ENCODE measurements around the gene PGAP2. TPM values are rescaled to one million over a fixed set of nuclear protein-coding genes. Genes with fewer than 3 reads are reported as not detected.

PGAP2 gene
- total RNA-seq, 1 donor, result 8.2 TPM

GRCh38 chr11:3865388-3866193 lies 57.2 kb downstream of the PGAP2 start:
- no peak for TF ChIP-seq CTCF (IDR thresholded peaks at IDR 0.05; ENCODE audit: insufficient read depth, low read depth, low read length)
- no peak overlapping the region for H3K4me3 ChIP-seq (ENCODE audit: low read depth, low read length)
- DNase-seq (ENCODE audit: low read depth), result peak; percentile 61

- peak; percentile 26 for DNase-seq (ENCODE audit: low read depth)
- H3K4me3 ChIP-seq (ENCODE audit: low read depth, low read length), result no peak overlapping the region
- TF ChIP-seq CTCF (IDR thresholded peaks at IDR 0.05; ENCODE audit: insufficient read depth, low read depth, low read length), result no peak
Measured at GRCh38 chr11:3866206-3866605, 57.8 kb downstream of the PGAP2 start.

- H3K4me3 ChIP-seq (ENCODE audit: low read depth, low read length), result no peak overlapping the region
- DNase-seq (ENCODE audit: low read depth), result no peak
- TF ChIP-seq CTCF (IDR thresholded peaks at IDR 0.05; ENCODE audit: insufficient read depth, low read depth, low read length), result no peak
Measured at GRCh38 chr11:3866836-3867208, 58.5 kb downstream of the PGAP2 start.

- H3K4me3 ChIP-seq (ENCODE audit: low read depth, low read length), result no peak overlapping the region
- no peak for TF ChIP-seq CTCF (IDR thresholded peaks at IDR 0.05; ENCODE audit: insufficient read depth, low read depth, low read length)
- DNase-seq (ENCODE audit: low read depth), result peak; percentile 23
Measured at GRCh38 chr11:3867209-3868091, 59.1 kb downstream of the PGAP2 start.

GRCh38 chr11:3873712-3874349 lies 65.5 kb downstream of the PGAP2 start:
- no peak for DNase-seq (ENCODE audit: low read depth)
- no peak for TF ChIP-seq CTCF (IDR thresholded peaks at IDR 0.05; ENCODE audit: insufficient read depth, low read depth, low read length)
- no peak overlapping the region for H3K4me3 ChIP-seq (ENCODE audit: low read depth, low read length)

Small RNA genes within 50 kb of the gene (small RNA-seq; reads per million reads assigned to genes)
- not detected for gene RNU7-50P

Other genes with a start within 250 kb of the PGAP2 start
- not detected in 2 replicates for gene ART5, start 166.6 kb upstream of the PGAP2 start, total RNA-seq
- gene ART1, start 163.4 kb upstream of the PGAP2 start, total RNA-seq, result not detected in 2 replicates
- gene CHRNA10, start 137.2 kb upstream of the PGAP2 start, total RNA-seq, result 0.86 and 0.97 TPM in 2 replicates
- 136 and 183 TPM in 2 replicates for gene NUP98, start 11.0 kb upstream of the PGAP2 start, total RNA-seq
- 9.0 and 9.5 TPM in 2 replicates for gene RHOG, start 32.4 kb downstream of the PGAP2 start, total RNA-seq
- 27.4 and 36.7 TPM in 2 replicates for gene STIM1, start 47.1 kb downstream of the PGAP2 start, total RNA-seq